GM12875 (cell line): ENCODE results near the gene ANKRD9.

ENCODE experiments used
- H3K4me3 ChIP-seq: one replicate; pipeline ENCODE4 v1.5.1; 2011; ENCODE audit warnings: low read depth, low read length, control low read depth
- TF ChIP-seq, protein P1 (sequence below): IDR thresholded peaks from 2 replicates; pipeline ENCODE4 v1.5.1; 2011; ENCODE audit warnings: low read depth, mild to moderate bottlenecking, control low read depth, inconsistent platforms, low read length, moderate library complexity, borderline replicate concordance; ENCODE audit not compliant: insufficient read depth

ANKRD9 gene

DNA sequence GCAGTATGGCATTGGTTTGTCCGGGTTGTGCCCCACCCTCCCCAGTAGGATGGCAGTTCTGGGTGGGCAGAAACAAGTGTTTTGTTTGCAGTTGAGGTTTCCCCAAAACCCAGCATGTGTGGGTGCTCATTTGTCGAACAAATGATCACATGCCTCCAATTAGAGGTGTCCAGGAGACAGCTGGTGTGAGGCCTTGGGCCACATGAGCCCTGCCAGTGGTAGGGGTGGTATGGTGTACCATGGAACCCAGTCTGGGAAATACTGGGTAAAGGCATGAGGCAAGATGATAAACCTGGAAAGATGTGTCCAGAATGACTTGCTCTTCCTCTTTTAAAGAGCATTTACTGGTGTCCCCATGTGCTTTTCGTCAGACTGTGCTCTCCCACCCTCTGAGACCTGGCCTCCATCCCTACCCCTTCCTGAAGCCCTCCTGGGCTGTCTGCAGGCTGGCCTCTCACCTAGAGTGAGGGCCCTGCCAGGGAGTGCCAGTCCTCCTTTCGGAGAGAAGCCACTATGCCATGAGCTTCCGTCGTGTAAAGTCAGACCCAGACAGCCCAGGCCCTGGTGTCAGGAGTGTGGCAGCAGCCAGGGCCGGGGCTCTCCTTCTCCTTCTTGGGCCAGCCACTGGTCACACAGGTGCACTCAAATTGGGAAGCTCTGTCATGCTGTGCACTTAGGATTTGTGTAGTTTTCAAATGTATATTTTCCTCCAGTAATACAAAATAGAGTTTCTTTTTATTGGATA lies 17.6 kb downstream of the ANKRD9 start:
- H3K4me3 ChIP-seq = no peak overlapping the region
- TF ChIP-seq, protein P1, sequence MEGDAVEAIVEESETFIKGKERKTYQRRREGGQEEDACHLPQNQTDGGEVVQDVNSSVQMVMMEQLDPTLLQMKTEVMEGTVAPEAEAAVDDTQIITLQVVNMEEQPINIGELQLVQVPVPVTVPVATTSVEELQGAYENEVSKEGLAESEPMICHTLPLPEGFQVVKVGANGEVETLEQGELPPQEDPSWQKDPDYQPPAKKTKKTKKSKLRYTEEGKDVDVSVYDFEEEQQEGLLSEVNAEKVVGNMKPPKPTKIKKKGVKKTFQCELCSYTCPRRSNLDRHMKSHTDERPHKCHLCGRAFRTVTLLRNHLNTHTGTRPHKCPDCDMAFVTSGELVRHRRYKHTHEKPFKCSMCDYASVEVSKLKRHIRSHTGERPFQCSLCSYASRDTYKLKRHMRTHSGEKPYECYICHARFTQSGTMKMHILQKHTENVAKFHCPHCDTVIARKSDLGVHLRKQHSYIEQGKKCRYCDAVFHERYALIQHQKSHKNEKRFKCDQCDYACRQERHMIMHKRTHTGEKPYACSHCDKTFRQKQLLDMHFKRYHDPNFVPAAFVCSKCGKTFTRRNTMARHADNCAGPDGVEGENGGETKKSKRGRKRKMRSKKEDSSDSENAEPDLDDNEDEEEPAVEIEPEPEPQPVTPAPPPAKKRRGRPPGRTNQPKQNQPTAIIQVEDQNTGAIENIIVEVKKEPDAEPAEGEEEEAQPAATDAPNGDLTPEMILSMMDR = no peak

DNA sequence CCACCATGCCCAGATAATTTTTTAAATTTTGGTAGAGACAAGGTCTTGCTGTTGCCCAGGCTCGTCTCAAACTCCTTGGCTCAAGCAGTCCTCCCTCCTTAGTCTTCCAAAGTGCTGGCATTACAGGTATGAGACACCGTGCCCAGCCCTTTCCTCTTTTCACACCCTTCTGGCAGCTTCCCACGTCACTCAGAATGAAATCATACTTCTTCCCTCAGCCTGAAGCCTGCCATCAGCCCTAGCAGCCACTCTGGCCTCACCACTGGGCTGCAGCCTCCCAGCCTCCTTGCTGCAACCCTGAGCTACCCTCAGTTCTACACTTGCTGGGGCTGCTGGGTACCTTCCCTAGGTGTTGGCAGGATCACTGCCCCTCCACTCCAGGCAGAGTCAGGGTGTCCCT lies 18.2 kb downstream of the ANKRD9 start:
- TF ChIP-seq, protein P1 = no peak
- no peak overlapping the region for H3K4me3 ChIP-seq

DNA sequence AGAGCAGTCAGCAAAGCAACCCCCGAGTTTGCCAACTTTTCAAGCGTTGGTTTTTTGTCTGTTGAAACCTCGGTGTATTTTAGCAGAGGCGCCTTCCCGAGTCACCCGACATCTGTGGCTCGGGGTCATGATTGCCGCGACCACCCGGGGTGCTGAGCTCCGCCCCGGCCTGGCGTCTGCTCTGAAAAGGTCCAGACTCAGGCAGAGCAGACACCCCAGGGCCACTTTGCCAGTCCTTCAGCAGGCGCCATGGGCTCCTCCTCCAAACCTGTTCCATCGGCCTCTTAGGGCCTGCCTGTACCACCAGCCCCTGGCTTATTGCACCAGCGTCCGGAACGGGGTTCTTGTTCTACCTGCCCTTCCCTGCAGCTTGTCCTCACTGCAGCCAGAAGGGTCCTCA lies 19.1 kb downstream of the ANKRD9 start:
- H3K4me3 ChIP-seq = no peak overlapping the region
- TF ChIP-seq, protein P1 = no peak

DNA sequence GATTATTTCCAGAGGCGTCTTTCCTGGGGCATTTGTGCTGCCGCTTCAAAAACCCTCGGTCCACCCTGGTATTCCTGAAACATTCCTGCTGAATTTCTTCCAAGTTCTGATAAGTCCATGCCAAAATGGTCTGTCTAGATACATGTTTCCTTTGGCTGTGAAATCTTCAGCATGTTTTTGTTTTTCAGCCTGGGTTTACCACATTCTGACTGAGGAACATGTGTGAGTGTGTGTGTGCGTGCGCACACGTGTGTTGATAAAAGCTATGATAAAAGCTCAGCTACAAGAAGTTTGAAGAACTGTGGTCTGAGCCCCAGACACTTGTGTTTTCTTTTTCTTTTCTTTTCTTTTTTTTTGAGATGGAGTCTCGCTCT lies 22.4 kb downstream of the ANKRD9 start:
- no peak overlapping the region for H3K4me3 ChIP-seq
- TF ChIP-seq, protein P1 = no peak

DNA sequence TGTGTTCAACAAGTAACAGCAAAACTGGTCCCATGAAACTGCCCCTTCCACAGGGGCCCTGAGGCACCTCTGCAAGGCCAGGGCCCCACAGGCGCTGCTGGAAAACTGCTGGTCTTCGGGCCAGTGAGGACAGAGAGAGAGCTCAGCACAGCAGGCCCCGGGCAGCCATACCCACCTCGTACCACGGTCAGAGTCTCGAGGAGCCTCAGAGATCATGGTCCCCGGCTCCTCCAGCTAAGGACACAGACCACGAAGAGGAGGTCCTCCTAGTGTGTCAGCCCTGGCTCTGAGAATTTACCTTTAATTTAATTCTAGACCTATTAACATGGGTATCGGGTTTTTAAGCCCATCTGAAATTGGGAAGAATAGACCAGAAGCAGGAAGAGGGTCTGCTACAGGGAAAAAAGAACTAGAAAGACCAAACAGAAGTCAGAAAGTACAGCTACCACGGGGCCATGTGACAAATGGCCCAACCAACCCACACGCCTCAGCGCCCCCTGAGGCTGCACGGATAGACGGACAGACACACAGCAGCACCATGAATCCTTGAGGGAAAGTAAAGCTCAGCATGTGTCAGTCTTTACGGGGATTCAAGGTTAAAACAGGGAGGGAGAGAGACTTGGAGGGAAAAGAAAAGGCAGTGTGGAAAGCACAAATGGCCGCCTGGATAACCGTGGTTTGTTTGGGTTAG lies 22.9 kb downstream of the ANKRD9 start:
- no peak overlapping the region for H3K4me3 ChIP-seq

DNA sequence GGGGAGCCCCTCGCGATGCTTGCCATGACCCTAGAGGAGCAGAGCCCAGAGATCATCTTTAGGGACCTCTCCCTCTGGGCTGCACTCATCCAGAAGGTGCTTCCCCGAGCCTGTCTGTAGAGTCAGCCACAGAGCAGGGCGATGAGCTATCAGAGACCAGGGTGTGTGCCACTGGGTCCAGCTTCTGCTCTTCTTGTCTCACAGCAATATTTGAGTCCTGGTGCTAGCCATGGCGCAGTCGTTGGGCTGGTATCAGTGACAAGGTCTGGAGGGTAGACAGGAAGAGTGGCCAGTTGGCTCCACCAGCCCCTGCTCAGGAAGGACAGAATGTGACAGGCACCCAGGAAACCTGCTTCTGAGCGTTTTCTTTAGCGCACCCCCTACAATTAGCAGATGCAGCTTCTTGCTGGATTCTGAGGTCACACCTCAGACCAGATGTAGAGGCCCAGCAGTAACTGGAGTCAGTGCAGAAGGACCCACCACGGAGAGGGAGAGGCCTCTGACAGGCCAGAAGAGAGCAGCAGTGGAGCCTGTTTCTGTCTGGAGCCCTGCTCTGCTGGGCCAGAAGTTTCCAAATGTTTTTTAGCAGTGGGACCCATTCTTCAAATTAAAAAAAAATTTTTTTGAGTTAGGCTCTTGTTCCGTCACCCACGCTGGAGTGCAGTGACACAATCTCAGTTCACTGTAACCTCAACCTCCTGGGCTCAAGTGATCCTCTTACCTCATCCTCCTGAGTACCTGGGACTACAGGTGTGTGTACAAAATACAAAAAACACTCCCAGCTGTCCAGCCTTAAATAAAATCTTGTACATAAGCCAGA lies 23.7 kb downstream of the ANKRD9 start:
- TF ChIP-seq, protein P1 = no peak
- no peak overlapping the region for H3K4me3 ChIP-seq

More for the DNA sequence above, 22.9 kb downstream of the ANKRD9 start:
- TF ChIP-seq, protein P1 = no peak
